DOHH2 (cell line): Measurements from ENCODE around the gene UFD1.

ENCODE experiments used
- H3F3A ChIP-seq: fragments of 200-600 bp; sonication (generic), shearing (Covaris generic); 2 replicates; pipeline ENCODE4 v1.6.0; 2016; ENCODE audit warnings: antibody characterized with exemption, mild to moderate bottlenecking; ENCODE audit not compliant: control insufficient read depth, insufficient read depth
- H3K27ac ChIP-seq: fragments of 200-600 bp; sonication (generic); 2 replicates; pipeline ENCODE4 v1.5.1; 2014; ENCODE audit warnings: low read depth, mild to moderate bottlenecking, low read length, moderate library complexity
- H3K27me3 ChIP-seq: fragments of 200-600 bp; sonication (generic); 2 replicates; pipeline ENCODE4 v1.6.1; 2014; ENCODE audit warnings: mild to moderate bottlenecking, low read length, mixed read lengths; ENCODE audit not compliant: control insufficient read depth
- H3K36me3 ChIP-seq: fragments of 200-600 bp; sonication (generic); 2 replicates; pipeline ENCODE4 v1.6.1; 2014; ENCODE audit warnings: mild to moderate bottlenecking, low read length, moderate library complexity, mixed read lengths; ENCODE audit not compliant: control insufficient read depth
- H3K4me1 ChIP-seq: fragments of 200-600 bp; sonication (generic); 2 replicates; pipeline ENCODE4 v1.6.1; 2014; ENCODE audit warnings: mild to moderate bottlenecking, low read length, mixed read lengths; ENCODE audit not compliant: control insufficient read depth
- H3K4me2 ChIP-seq: fragments of 200-600 bp; sonication (generic); 2 replicates; pipeline ENCODE4 v1.6.0; 2014; ENCODE audit warnings: mild to moderate bottlenecking, low read length, moderate library complexity
- H3K4me3 ChIP-seq: fragments of 200-600 bp; sonication (generic); 2 replicates; pipeline ENCODE4 v1.5.1; 2014; ENCODE audit warnings: mild to moderate bottlenecking, low read length, mixed read lengths
- H3K79me2 ChIP-seq: fragments of 200-600 bp; sonication (generic); 2 replicates; pipeline ENCODE4 v1.6.1; 2014; ENCODE audit warnings: mild to moderate bottlenecking, low read length, mixed read lengths; ENCODE audit not compliant: control insufficient read depth
- H3K9me2 ChIP-seq: fragments of 200-600 bp; sonication (generic); replicated peaks from 2 replicates; pipeline ENCODE4 v1.6.1; 2014; ENCODE audit warnings: mild to moderate bottlenecking, low read length, mixed read lengths; ENCODE audit not compliant: control insufficient read depth
- H3K9me3 ChIP-seq: fragments of 200-600 bp; sonication (generic); 2 replicates; pipeline ENCODE4 v1.6.1; 2014; ENCODE audit warnings: antibody characterized with exemption, low read length, mixed read lengths; ENCODE audit not compliant: control insufficient read depth, insufficient read depth
- H4K20me1 ChIP-seq: fragments of 200-600 bp; sonication (generic); 2 replicates; pipeline ENCODE4 v1.6.0; 2014; ENCODE audit warnings: low read depth, mild to moderate bottlenecking, antibody characterized with exemption, low read length, moderate library complexity; ENCODE audit not compliant: control insufficient read depth, insufficient read depth
- CTCF ChIP-seq: fragments of 200-600 bp; sonication (generic); IDR thresholded peaks from one replicate; pipeline ENCODE4 v1.5.1; 2014; ENCODE audit warnings: antibody characterized with exemption, mild to moderate bottlenecking, low read depth, low read length; ENCODE audit not compliant: poor library complexity, severe bottlenecking
- EZH2phosphoT487 ChIP-seq: fragments of 200-600 bp; sonication (generic); IDR thresholded peaks from 2 replicates; pipeline ENCODE4 v1.6.1; 2017; ENCODE audit warnings: borderline replicate concordance, mild to moderate bottlenecking, antibody characterized with exemption, low read length, moderate library complexity, mixed read lengths

UFD1 gene

GRCh38 chr22:19494001-19494560 is 15.1 kb upstream of the UFD1 start:
- Histone ChIP-seq H3K27me3 (no peaks in the 10 kb centered on the region), H3K4me3 (no peak overlapping the region), H4K20me1 (peaks cover 5% of the 10 kb centered on the region; the same call in 1 of the 2 replicates), H3K27ac (no peak overlapping the region), H3K9me3 (no peaks in the 10 kb centered on the region), H3K36me3 (peaks cover 92% of the 10 kb centered on the region), H3K9me2 (no peaks in the 10 kb centered on the region), H3K4me1 (no peaks in the 10 kb centered on the region), H3K79me2 (peaks cover 24% of the 10 kb centered on the region), H3K4me2 (no peak overlapping the region), H3F3A (no peaks in the 10 kb centered on the region)
- TF ChIP-seq EZH2phosphoT487 (no peak), CTCF (no peak)

GRCh38 chr22:19492504-19493174 is 13.6 kb upstream of the UFD1 start:
- TF ChIP-seq EZH2phosphoT487: no peak
- TF ChIP-seq CTCF: no peak
- Histone ChIP-seq H3K4me1 (no peaks in the 10 kb centered on the region), H3K79me2 (peaks cover 27% of the 10 kb centered on the region), H3K4me2 (no peak overlapping the region), H3K9me3 (no peaks in the 10 kb centered on the region), H3K9me2 (no peaks in the 10 kb centered on the region), H3F3A (no peaks in the 10 kb centered on the region), H3K36me3 (peaks cover 93% of the 10 kb centered on the region), H3K27me3 (no peaks in the 10 kb centered on the region), H3K27ac (no peak overlapping the region), H3K4me3 (no peak overlapping the region), H4K20me1 (peaks cover 5% of the 10 kb centered on the region; the same call in 1 of the 2 replicates)

DNA sequence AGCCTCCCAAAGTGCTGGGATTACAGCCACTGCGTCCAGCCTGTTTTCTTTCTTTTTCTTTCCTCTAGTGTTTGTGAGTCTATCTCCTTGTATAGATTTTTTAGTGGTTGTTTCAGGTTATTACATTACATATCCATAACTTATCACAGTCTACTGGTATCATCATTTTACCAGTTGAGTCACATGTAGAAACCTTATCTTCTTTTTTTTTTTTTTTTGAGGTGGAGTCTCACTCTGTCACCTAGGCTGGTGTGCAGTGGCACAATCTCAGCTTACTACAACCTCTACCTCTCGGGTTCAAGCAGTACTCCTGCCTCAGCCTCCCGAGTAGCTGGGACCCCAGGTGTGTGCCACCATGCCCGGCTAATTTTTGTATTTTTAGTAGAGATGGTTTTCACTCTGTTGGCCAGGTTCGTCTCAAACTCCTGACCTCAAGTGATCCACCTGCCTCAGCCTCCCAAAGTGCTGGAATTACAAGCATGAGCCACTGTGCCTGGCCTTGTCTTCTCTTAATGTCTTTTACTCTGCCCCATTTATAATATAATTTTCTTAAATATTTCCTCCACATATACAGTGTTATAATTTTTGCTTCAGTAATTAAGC is 11.7 kb upstream of the UFD1 start:
- H3K4me3 ChIP-seq: no peak overlapping the region
- no peaks in the 10 kb centered on the region for H3K9me3 ChIP-seq
- TF ChIP-seq EZH2phosphoT487 (no peak), CTCF (no peak)
- H3K27me3 ChIP-seq: no peaks in the 10 kb centered on the region
- H4K20me1 ChIP-seq: peaks cover 5% of the 10 kb centered on the region; the same call in 1 of the 2 replicates
- no peak overlapping the region for H3K27ac ChIP-seq
- no peaks in the 10 kb centered on the region for H3K9me2 ChIP-seq
- no peaks in the 10 kb centered on the region for H3K4me1 ChIP-seq
- H3F3A ChIP-seq: no peaks in the 10 kb centered on the region
- H3K4me2 ChIP-seq: no peak overlapping the region
- H3K79me2 ChIP-seq: peaks cover 27% of the 10 kb centered on the region
- peaks cover 81% of the 10 kb centered on the region for H3K36me3 ChIP-seq
